A673 (cell line): ENCODE data around the gene CAMK1D. TPM values are rescaled to one million over a fixed set of nuclear protein-coding genes. Genes with fewer than 3 reads are reported as not detected.

Experiments
- BruUV-seq: library from RNA; stranded (reverse); fragments of 400-500 nt; replicated peaks from 2 replicates; lab custom pipeline; 2021; lab: Mats Ljungman, UMichigan
- CTCF ChIA-PET: fragments of 300-600 bp; sonication (Branson Sonifier 250); formaldehyde crosslinking; loops from one replicate; lab custom pipeline; 2022; ENCODE audit warnings: antibody characterized with exemption; lab: Charles Lee
- POLR2A ChIA-PET: fragments of 300-600 bp; sonication (Branson Sonifier 250); formaldehyde crosslinking; loops from one replicate; lab custom pipeline; 2022; ENCODE audit warnings: antibody characterized with exemption; ENCODE audit not compliant: low non-redundant PET; lab: Charles Lee
- DNase-seq: peaks from one replicate; pipeline ENCODE4 v3.0.0-alpha.2; 2015; ENCODE audit warnings: low spot score
- H3K27ac ChIP-seq: fragments of 200-600 bp; sonication (generic); 2 replicates; pipeline ENCODE4 v1.5.1; 2016; ENCODE audit warnings: mixed run types, low read depth, mild to moderate bottlenecking, mixed read lengths, antibody characterized with exemption, low read length; ENCODE audit not compliant: poor library complexity, severe bottlenecking
- H3K27me3 ChIP-seq: fragments of 200-600 bp; sonication (generic); replicated peaks from 2 replicates; pipeline ENCODE4 v1.6.1; 2017; ENCODE audit warnings: mixed run types, low read depth, mild to moderate bottlenecking, mixed read lengths, antibody characterized with exemption, low read length; ENCODE audit not compliant: insufficient read depth, poor library complexity
- H3K36me3 ChIP-seq: fragments of 200-600 bp; sonication (generic); 2 replicates; pipeline ENCODE4 v1.6.1; 2016; ENCODE audit warnings: mixed run types, mild to moderate bottlenecking, mixed read lengths, antibody characterized with exemption, low read length; ENCODE audit not compliant: insufficient read depth, poor library complexity, severe bottlenecking
- H3K4me1 ChIP-seq: fragments of 200-600 bp; sonication (generic); 2 replicates; pipeline ENCODE4 v1.6.1; 2017; ENCODE audit warnings: mixed run types, mild to moderate bottlenecking, mixed read lengths, antibody characterized with exemption, low read length; ENCODE audit not compliant: insufficient read depth, poor library complexity, severe bottlenecking
- H3K4me3 ChIP-seq: fragments of 200-600 bp; sonication (generic); 2 replicates; pipeline ENCODE4 v1.5.1; 2016; ENCODE audit warnings: low read depth, mixed run types, mild to moderate bottlenecking, mixed read lengths, low read length; ENCODE audit not compliant: poor library complexity, severe bottlenecking
- H3K9me3 ChIP-seq: fragments of 200-600 bp; sonication (generic); 2 replicates; pipeline ENCODE4 v1.6.1; 2016; ENCODE audit warnings: mixed run types, low read depth, mild to moderate bottlenecking, mixed read lengths, antibody characterized with exemption, low read length; ENCODE audit not compliant: poor library complexity, severe bottlenecking
- EZH2 ChIP-seq: fragments of 200-600 bp; sonication (generic); IDR thresholded peaks from 2 replicates; pipeline ENCODE4 v1.6.1; 2017; ENCODE audit warnings: borderline replicate concordance, low read depth, mild to moderate bottlenecking, mixed read lengths, antibody characterized with exemption, low read length; ENCODE audit not compliant: poor library complexity, severe bottlenecking
- intact Hi-C: fragments of 100-400 bp; cut with micrococcal nuclease; formaldehyde crosslinking; loops from one replicate; pipeline ENCODE4 v1.10.0; 2022; ENCODE audit not compliant: unreplicated experiment
- total RNA-seq: library from RNA; stranded (reverse); gene quantifications from 2 replicates; pipeline ENCODE4 v1.2.3, GENCODE V29; 2021
- TF ChIP-seq, protein P1 (sequence below): fragments of 300-800, 200-600 bp; sonication (generic); conservative IDR thresholded peaks from 2 replicates; pipeline ENCODE4 v1.5.1; 2017; ENCODE audit warnings: low read depth, mild to moderate bottlenecking, antibody characterized with exemption, low read length, moderate library complexity, mixed read lengths

CAMK1D gene
- total RNA-seq, 1 experiment from 2014 or later: 23.7 TPM

DNA sequence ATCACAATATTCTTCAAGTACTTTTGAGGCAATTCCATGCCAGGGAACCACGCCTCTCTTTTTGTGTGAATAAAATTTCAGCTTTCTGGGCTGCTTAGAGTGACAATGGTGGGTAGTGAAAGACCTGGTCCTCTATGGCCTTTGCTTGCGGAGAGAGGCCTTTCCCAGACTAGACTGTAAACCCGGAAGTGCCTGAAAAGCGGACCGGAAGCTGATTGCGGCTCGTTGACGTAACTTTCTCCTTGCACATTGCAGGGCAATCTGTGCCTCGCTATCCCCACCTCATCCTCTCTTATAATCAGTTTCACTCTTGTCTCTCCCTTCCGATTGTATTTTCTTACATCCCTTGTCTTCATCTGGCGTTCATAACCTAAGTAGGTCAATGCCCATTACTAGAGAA, 310.4 kb downstream of the CAMK1D start:
- Histone ChIP-seq H3K4me1 (peaks cover 22% of the 10 kb centered on the region), H3K27me3 (no peaks in the 10 kb centered on the region), H3K36me3 (no peaks in the 10 kb centered on the region), H3K27ac (no peak overlapping the region), H3K4me3 (no peak overlapping the region), H3K9me3 (peaks cover 3% of the 10 kb centered on the region)
- BruUV-seq: no TSS peak
- ChIA-PET POLR2A (no interaction called here), CTCF (no interaction called here)
- no peak for DNase-seq
- no peak for TF ChIP-seq EZH2
- TF ChIP-seq, protein P1, sequence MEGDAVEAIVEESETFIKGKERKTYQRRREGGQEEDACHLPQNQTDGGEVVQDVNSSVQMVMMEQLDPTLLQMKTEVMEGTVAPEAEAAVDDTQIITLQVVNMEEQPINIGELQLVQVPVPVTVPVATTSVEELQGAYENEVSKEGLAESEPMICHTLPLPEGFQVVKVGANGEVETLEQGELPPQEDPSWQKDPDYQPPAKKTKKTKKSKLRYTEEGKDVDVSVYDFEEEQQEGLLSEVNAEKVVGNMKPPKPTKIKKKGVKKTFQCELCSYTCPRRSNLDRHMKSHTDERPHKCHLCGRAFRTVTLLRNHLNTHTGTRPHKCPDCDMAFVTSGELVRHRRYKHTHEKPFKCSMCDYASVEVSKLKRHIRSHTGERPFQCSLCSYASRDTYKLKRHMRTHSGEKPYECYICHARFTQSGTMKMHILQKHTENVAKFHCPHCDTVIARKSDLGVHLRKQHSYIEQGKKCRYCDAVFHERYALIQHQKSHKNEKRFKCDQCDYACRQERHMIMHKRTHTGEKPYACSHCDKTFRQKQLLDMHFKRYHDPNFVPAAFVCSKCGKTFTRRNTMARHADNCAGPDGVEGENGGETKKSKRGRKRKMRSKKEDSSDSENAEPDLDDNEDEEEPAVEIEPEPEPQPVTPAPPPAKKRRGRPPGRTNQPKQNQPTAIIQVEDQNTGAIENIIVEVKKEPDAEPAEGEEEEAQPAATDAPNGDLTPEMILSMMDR: no peak
- intact Hi-C loops: loop anchor here (5.0 kb wide), 1 partner anchor 112 kb away; no protein-coding TSS in a partner anchor

DNA sequence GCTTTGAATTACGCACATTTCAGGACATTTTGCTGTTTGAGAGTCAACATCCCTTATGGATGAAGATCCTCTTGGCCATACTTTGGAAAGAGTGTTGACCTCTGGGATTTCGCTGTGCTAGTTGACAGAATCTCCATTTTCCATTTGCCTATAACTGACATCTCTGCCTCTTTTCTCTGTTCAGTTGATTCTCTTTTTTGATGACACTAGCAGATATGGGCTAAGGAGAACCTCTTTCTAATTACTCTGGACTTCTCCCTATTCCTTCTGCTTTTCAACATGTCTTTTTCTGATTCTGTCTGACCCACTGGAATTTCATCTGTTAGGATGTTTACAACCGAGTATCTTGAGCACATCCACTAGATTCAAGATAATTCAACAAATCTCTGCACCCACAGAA, 311.5 kb downstream of the CAMK1D start:
- DNase-seq: no peak
- ChIA-PET CTCF (no interaction called here), POLR2A (no interaction called here)
- intact Hi-C loops: no loop called here
- peaks cover 22% of the 10 kb centered on the region for H3K4me1 ChIP-seq
- H3K9me3 ChIP-seq: no peaks in the 10 kb centered on the region
- H3K27me3 ChIP-seq: no peaks in the 10 kb centered on the region
- H3K36me3 ChIP-seq: no peaks in the 10 kb centered on the region
- no peak overlapping the region for H3K27ac ChIP-seq
- BruUV-seq: no TSS peak
- H3K4me3 ChIP-seq: no peak overlapping the region
- TF ChIP-seq, protein P1: no peak
- no peak for TF ChIP-seq EZH2

DNA sequence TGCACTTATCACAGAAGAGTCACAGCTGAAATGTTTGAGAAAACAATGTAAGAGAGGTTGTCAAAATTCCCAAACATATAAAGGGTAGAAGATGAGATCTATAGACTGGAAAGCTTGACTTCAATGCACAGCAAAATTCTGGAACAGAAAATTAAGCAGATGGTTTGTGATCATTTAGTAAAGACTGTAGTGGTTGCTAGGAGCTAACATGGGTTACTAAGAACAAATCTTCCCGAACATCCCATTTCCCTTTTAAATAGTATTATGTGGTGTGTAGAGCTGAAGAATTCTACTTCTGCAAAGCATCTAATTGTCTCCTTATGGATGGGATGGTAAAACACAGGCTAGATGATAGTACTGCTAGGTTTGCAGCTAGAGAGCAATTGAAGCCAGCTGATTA, 312.3 kb downstream of the CAMK1D start:
- TF ChIP-seq, protein P1: no peak
- no peak for TF ChIP-seq EZH2
- Histone ChIP-seq H3K9me3 (no peaks in the 10 kb centered on the region), H3K36me3 (no peaks in the 10 kb centered on the region), H3K27me3 (no peaks in the 10 kb centered on the region), H3K4me1 (peaks cover 22% of the 10 kb centered on the region), H3K27ac (no peak overlapping the region), H3K4me3 (no peak overlapping the region)
- no peak for DNase-seq
- CTCF ChIA-PET: no interaction called here
- intact Hi-C loops: no loop called here
- BruUV-seq: no TSS peak
- POLR2A ChIA-PET: no interaction called here
